Measurements from ENCODE around the gene ZNF10. TPM values are rescaled to one million over a fixed set of nuclear protein-coding genes. Genes with fewer than 3 reads are reported as not detected.

ZNF10 gene
- total RNA-seq, 2 donors from 2014 or later: 12.0 to 16.4 TPM

GRCh38 chr12:133201888-133202287 is 71.5 kb downstream of the ZNF10 start:
- Histone ChIP-seq H3K9me3 (ENCODE audit: control insufficient read depth, low read length) (peaks cover 67% of the 10 kb centered on the region), H3K27me3 (ENCODE audit: control insufficient read depth, insufficient read depth, low read length, poor library complexity, severe bottlenecking) (no peaks in the 10 kb centered on the region), H3K4me1 (ENCODE audit: control insufficient read depth, insufficient read depth, low read length) (no peaks in the 10 kb centered on the region), H3K36me3 (ENCODE audit: control insufficient read depth, insufficient read depth, low read length) (peaks cover 55% of the 10 kb centered on the region), H3K27ac (ENCODE audit: low read depth, low read length) (no peak overlapping the region), H3K4me3 (ENCODE audit: low read length) (peak overlapping the region; percentile 81), H3K9ac (ENCODE audit: extremely low read depth, low read length, poor library complexity, severe bottlenecking) (no peak overlapping the region)
- no peaks in the 10 kb centered on the region for H3K27me3 Mint-ChIP-seq (ENCODE audit: insufficient read depth)
- H3K27ac Mint-ChIP-seq: no peak overlapping the region
- no peak for DNase-seq
- no peak for TF ChIP-seq CTCF (conservative IDR thresholded peaks at IDR 0.05)
- H3K4me1 Mint-ChIP-seq: no peaks in the 10 kb centered on the region
- peaks cover 82% of the 10 kb centered on the region for H3K9me3 Mint-ChIP-seq
- H3K4me3 Mint-ChIP-seq: no peak overlapping the region
- H3K36me3 Mint-ChIP-seq (ENCODE audit: low read depth): peaks cover 71% of the 10 kb centered on the region
- WGBS, 2 experiments (ENCODE audit: insufficient coverage in 1 of 2, insufficient read length in 1 of 2): 80 to 82% methylated on average over 2 of the region's 2 CpGs

GRCh38 chr12:133202493-133203343 is 72.3 kb downstream of the ZNF10 start:
- Histone ChIP-seq H3K27ac (ENCODE audit: low read depth, low read length) (no peak overlapping the region), H3K4me3 (ENCODE audit: low read length) (peak overlapping the region; percentile 81), H3K27me3 (ENCODE audit: control insufficient read depth, insufficient read depth, low read length, poor library complexity, severe bottlenecking) (no peaks in the 10 kb centered on the region), H3K4me1 (ENCODE audit: control insufficient read depth, insufficient read depth, low read length) (no peaks in the 10 kb centered on the region), H3K36me3 (ENCODE audit: control insufficient read depth, insufficient read depth, low read length) (peaks cover 55% of the 10 kb centered on the region), H3K9ac (ENCODE audit: extremely low read depth, low read length, poor library complexity, severe bottlenecking) (no peak overlapping the region), H3K9me3 (ENCODE audit: control insufficient read depth, low read length) (peaks cover 76% of the 10 kb centered on the region)
- no peak for DNase-seq
- WGBS, 2 experiments (ENCODE audit: insufficient coverage in 1 of 2, insufficient read length in 1 of 2): 90% methylated on average over 2 of the region's 2 CpGs; no CpG with 5 or more reads in 1 of the 2 experiments
- Mint-ChIP-seq H3K27me3 (ENCODE audit: insufficient read depth) (no peaks in the 10 kb centered on the region), H3K9me3 (peaks cover 88% of the 10 kb centered on the region), H3K27ac (no peak overlapping the region), H3K4me3 (no peak overlapping the region), H3K4me1 (no peaks in the 10 kb centered on the region), H3K36me3 (ENCODE audit: low read depth) (peaks cover 71% of the 10 kb centered on the region)
- no peak for TF ChIP-seq CTCF (conservative IDR thresholded peaks at IDR 0.05)

- Histone ChIP-seq H3K27ac (ENCODE audit: low read depth, low read length) (no peak overlapping the region), H3K9me3 (ENCODE audit: control insufficient read depth, low read length) (peaks cover 84% of the 10 kb centered on the region), H3K4me1 (ENCODE audit: control insufficient read depth, insufficient read depth, low read length) (no peaks in the 10 kb centered on the region), H3K27me3 (ENCODE audit: control insufficient read depth, insufficient read depth, low read length, poor library complexity, severe bottlenecking) (no peaks in the 10 kb centered on the region), H3K9ac (ENCODE audit: extremely low read depth, low read length, poor library complexity, severe bottlenecking) (no peak overlapping the region), H3K36me3 (ENCODE audit: control insufficient read depth, insufficient read depth, low read length) (peaks cover 55% of the 10 kb centered on the region), H3K4me3 (ENCODE audit: low read length) (peak overlapping the region; percentile 81)
- H3K9me3 Mint-ChIP-seq: peaks cover 93% of the 10 kb centered on the region
- DNase-seq: no peak
- no peak overlapping the region for H3K4me3 Mint-ChIP-seq
- 91 to 100% methylated on average over 2 to 5 of the region's 7 CpGs for WGBS, 2 experiments (ENCODE audit: insufficient coverage in 1 of 2, insufficient read length in 1 of 2)
- no peak overlapping the region for H3K27ac Mint-ChIP-seq
- peaks cover 73% of the 10 kb centered on the region for H3K36me3 Mint-ChIP-seq (ENCODE audit: low read depth)
- no peaks in the 10 kb centered on the region for H3K4me1 Mint-ChIP-seq
- no peaks in the 10 kb centered on the region for H3K27me3 Mint-ChIP-seq (ENCODE audit: insufficient read depth)
- TF ChIP-seq CTCF (conservative IDR thresholded peaks at IDR 0.05): no peak
These were observed 73.2 kb downstream of the ZNF10 start for GRCh38 chr12:133203344-133204263.

Data from endodermal cell (in vitro differentiated cells).